B cell (primary cell): ENCODE results near the gene NUP35. TPM values are rescaled to one million over a fixed set of nuclear protein-coding genes. Genes with fewer than 3 reads are reported as not detected.
"Not testable (repeated sequence)": the region's sequence is repeated elsewhere in the genome, so short reads cannot be mapped to it uniquely, and the experiment has no call there.

Source experiments
- ATAC-seq: fragments of 200-7000 bp; cut with Tn5 transposase; one replicate; pipeline ENCODE4 v1.10.0; 2021; ENCODE audit warnings: low read depth, mild to moderate bottlenecking, moderate number of reproducible peaks, moderate library complexity
- CTCF ChIA-PET: fragments of 350-600 bp; sonication (Branson Sonifier 250); formaldehyde crosslinking; loops from one replicate; lab custom pipeline; 2021; ENCODE audit warnings: antibody characterized with exemption, inconsistent platforms; lab: Charles Lee
- POLR2A ChIA-PET: fragments of 350-600 bp; sonication (Branson Sonifier 250); formaldehyde crosslinking; loops from one replicate; lab custom pipeline; 2021; ENCODE audit warnings: antibody characterized with exemption; lab: Charles Lee
- DNase-seq: peaks from one replicate; pipeline ENCODE4 v3.0.0; 2013
- H2AFZ ChIP-seq: 2 replicates; pipeline ENCODE4 v1.6.1; 2012; ENCODE audit warnings: mild to moderate bottlenecking, low read depth, low read length; ENCODE audit not compliant: insufficient read depth, poor library complexity, severe bottlenecking
- H3K27ac ChIP-seq, 2 donors: 1 replicate in 1 of 2; 2 replicates in 1 of 2; pipeline ENCODE4 v1.5.1; 2012 to 2013; ENCODE audit warnings: low read length in 2 of 2, mild to moderate bottlenecking in 2 of 2, moderate library complexity in 1 of 2
- H3K27me3 ChIP-seq, 4 experiments: fragments of 200-600 bp in 1 of 4; sonication (generic) in 1 of 4; replicated peaks in 1 of 4; 1 replicate in 2 of 4; 2 replicates in 2 of 4; pipeline versions ENCODE4 v1.6.1 to v1.7.0; 2013 to 2016; ENCODE audit warnings: low read length in 3 of 4, mild to moderate bottlenecking in 2 of 4, mixed read lengths in 1 of 4, moderate library complexity in 1 of 4; ENCODE audit not compliant: insufficient read depth in 4 of 4, control insufficient read depth in 3 of 4; ENCODE audit errors: control extremely low read depth in 1 of 4
- H3K36me3 ChIP-seq, 2 experiments: replicated peaks in 1 of 2; 1 replicate in 1 of 2; 2 replicates in 1 of 2; pipeline versions ENCODE4 v1.6.1 to v1.7.1; 2013; ENCODE audit warnings: low read length in 1 of 2; ENCODE audit not compliant: insufficient read depth in 2 of 2, control insufficient read depth in 1 of 2; ENCODE audit errors: control extremely low read depth in 1 of 2, extremely low read depth in 1 of 2
- H3K4me1 ChIP-seq, 2 donors: fragments of 200-600 bp in 1 of 2; sonication (generic) in 1 of 2; 1 replicate in 1 of 2; 2 replicates in 1 of 2; pipeline versions ENCODE4 v1.5.1 to v1.6.1; 2013 to 2017; ENCODE audit warnings: low read length in 2 of 2; ENCODE audit not compliant: control insufficient read depth in 2 of 2, insufficient read depth in 2 of 2
- H3K4me2 ChIP-seq: replicated peaks from 2 replicates; pipeline ENCODE3; 2012; ENCODE audit warnings: mild to moderate bottlenecking, low read depth, low read length; ENCODE audit not compliant: poor library complexity, severe bottlenecking
- H3K4me3 ChIP-seq, 5 experiments: fragments of 200-600 bp in 1 of 5; sonication (generic) in 1 of 5; 1 replicate in 3 of 5; 2 replicates in 2 of 5; pipeline versions ENCODE4 v1.5.1 to v1.7.0; 2011 to 2016; ENCODE audit warnings: low read length in 4 of 5, mild to moderate bottlenecking in 4 of 5, low read depth in 2 of 5, control low read depth in 1 of 5, moderate library complexity in 1 of 5; ENCODE audit not compliant: insufficient read depth in 1 of 5; ENCODE audit errors: control extremely low read depth in 1 of 5, extremely low read depth in 1 of 5
- H3K79me2 ChIP-seq: fragments of 200-600 bp; sonication (generic); one replicate; pipeline ENCODE4 v1.6.0; 2016; ENCODE audit warnings: low read length; ENCODE audit not compliant: control insufficient read depth, insufficient read depth
- H3K9ac ChIP-seq: fragments of 200-600 bp; sonication (generic); 2 replicates; pipeline ENCODE4 v1.6.1; 2017; ENCODE audit warnings: mild to moderate bottlenecking, low read length, moderate library complexity
- H3K9me3 ChIP-seq, 3 donors: one replicate each; pipeline versions ENCODE4 v1.6.1 to v1.7.1; 2013; ENCODE audit warnings: low read length in 2 of 3; ENCODE audit not compliant: control insufficient read depth in 2 of 3, insufficient read depth in 1 of 3; ENCODE audit errors: control extremely low read depth in 1 of 3
- H4K20me1 ChIP-seq: 2 replicates; pipeline ENCODE4 v1.6.0; 2012; ENCODE audit warnings: mild to moderate bottlenecking, low read length; ENCODE audit not compliant: insufficient read depth, control insufficient read depth, poor library complexity, severe bottlenecking
- H3K27ac Mint-ChIP-seq: one replicate; pipeline ENCODE4 v1.8.0; 2021; ENCODE audit warnings: mixed read lengths
- H3K27me3 Mint-ChIP-seq: one replicate; pipeline ENCODE4 v1.8.0; 2021; ENCODE audit warnings: mixed read lengths
- H3K4me1 Mint-ChIP-seq: one replicate; pipeline ENCODE4 v1.8.0; 2021; ENCODE audit warnings: mixed read lengths
- H3K4me3 Mint-ChIP-seq: one replicate; pipeline ENCODE4 v1.8.0; 2021; ENCODE audit warnings: mixed read lengths
- H3K9me3 Mint-ChIP-seq: one replicate; pipeline ENCODE4 v1.8.0; 2022; ENCODE audit warnings: mixed read lengths; ENCODE audit not compliant: insufficient read depth
- EZH2 ChIP-seq: IDR thresholded peaks from 2 replicates; pipeline ENCODE4 v1.6.1; 2012; ENCODE audit warnings: borderline replicate concordance, low read depth, mild to moderate bottlenecking, moderate library complexity, low read length; ENCODE audit not compliant: insufficient read depth, poor library complexity, severe bottlenecking
- WGBS: methylation state at CpG from one replicate; pipeline ENCODE4 v1.1.5; 2013; ENCODE audit warnings: missing lambda C conversion rate; ENCODE audit not compliant: insufficient coverage; 5-methylcytosine and 5-hydroxymethylcytosine counted together
- intact Hi-C: fragments of 100-400 bp; cut with micrococcal nuclease; formaldehyde crosslinking; loops from one replicate; pipeline ENCODE4 v1.10.0; 2022
- polyA plus RNA-seq: library from polyadenylated mRNA; depleted of rRNA; stranded (reverse); fragments of >200 nt; gene quantifications from 2 replicates; pipeline ENCODE4 v1.2.3, GENCODE V29; 2012
- total RNA-seq, 2 donors: library from RNA; stranded (reverse); fragments of 120-200 nt in 1 of 2; gene quantifications; 1 replicate in 1 of 2; 2 replicates in 1 of 2; pipeline versions ENCODE4 v1.2.3 to v1.2.4, GENCODE V29; 2013 to 2022
- TF ChIP-seq, protein P1 (sequence below): fragments of 200-600 bp; IDR thresholded peaks from one replicate; pipeline ENCODE4 v1.8.0; 2022; ENCODE audit warnings: antibody characterized with exemption, mild to moderate bottlenecking

NUP35 gene
- total and polyA plus RNA-seq, 2 donors (not counting 1 experiment from before 2014, with no cell fraction given): 8.3 to 26.0 TPM

DNA sequence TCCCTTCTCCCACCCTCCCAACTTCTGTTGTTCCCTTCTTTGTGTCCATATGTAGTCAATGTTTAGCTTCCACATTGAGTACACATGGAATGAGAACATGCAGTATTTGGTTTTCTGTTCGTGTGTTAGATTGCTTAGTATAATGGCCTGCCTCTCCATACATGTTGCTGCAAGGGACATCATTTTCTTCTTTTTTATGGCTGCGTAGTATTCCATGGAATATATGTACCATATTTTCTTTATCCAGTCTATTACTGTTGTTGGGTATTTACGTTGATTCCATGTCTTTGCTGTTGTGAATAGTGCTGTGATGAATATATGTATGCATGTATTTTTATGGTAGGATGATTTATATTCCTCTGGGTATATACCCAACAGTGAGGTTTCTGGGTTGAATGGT, 42.0 kb downstream of the NUP35 start:
- Histone ChIP-seq H3K36me3 (peaks cover 4 to 16% of the 10 kb centered on the region in 2 experiments), H3K4me1 (no peaks in the 10 kb centered on the region), H3K4me2 (no peak overlapping the region), H4K20me1 (no peaks in the 10 kb centered on the region), H3K79me2 (no peaks in the 10 kb centered on the region), H3K9me3 (no peaks in the 10 kb centered on the region), H3K9ac (no peak overlapping the region), H3K27ac (no peak overlapping the region), H2AFZ (no peak overlapping the region), H3K4me3 (no peak overlapping the region), H3K27me3 (no peaks in the 10 kb centered on the region)
- ATAC-seq (no peak), DNase-seq (no peak)
- intact Hi-C loops: no loop called here
- Mint-ChIP-seq H3K27ac (no peak overlapping the region), H3K4me3 (no peak overlapping the region), H3K9me3 (peaks cover 7% of the 10 kb centered on the region), H3K27me3 (no peaks in the 10 kb centered on the region), H3K4me1 (no peaks in the 10 kb centered on the region)
- ChIA-PET CTCF (no interaction called here), POLR2A (no interaction called here)
- WGBS: no CpG with 5 or more reads among the region's 3 CpGs
- no peak for TF ChIP-seq EZH2
- TF ChIP-seq, protein P1, sequence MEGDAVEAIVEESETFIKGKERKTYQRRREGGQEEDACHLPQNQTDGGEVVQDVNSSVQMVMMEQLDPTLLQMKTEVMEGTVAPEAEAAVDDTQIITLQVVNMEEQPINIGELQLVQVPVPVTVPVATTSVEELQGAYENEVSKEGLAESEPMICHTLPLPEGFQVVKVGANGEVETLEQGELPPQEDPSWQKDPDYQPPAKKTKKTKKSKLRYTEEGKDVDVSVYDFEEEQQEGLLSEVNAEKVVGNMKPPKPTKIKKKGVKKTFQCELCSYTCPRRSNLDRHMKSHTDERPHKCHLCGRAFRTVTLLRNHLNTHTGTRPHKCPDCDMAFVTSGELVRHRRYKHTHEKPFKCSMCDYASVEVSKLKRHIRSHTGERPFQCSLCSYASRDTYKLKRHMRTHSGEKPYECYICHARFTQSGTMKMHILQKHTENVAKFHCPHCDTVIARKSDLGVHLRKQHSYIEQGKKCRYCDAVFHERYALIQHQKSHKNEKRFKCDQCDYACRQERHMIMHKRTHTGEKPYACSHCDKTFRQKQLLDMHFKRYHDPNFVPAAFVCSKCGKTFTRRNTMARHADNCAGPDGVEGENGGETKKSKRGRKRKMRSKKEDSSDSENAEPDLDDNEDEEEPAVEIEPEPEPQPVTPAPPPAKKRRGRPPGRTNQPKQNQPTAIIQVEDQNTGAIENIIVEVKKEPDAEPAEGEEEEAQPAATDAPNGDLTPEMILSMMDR: no peak

DNA sequence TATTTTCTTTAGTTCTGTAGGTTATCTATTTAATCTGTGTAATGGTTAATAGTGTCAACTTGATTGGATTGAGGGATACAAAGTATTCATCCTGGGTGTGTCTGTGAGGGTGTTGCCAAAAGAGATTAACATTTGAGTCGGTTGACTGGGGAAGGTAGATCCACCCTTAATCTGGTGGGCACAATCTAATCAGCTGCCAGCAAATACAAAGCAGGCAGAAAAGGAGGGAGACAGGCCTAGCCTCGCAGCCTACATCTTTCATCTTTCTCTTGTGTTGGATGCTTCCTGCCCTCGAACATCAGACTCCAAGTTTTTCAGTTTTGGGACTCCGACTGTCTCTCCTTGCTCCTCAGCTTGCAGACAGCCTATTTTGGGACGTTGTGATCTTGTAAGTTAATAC, 42.7 kb downstream of the NUP35 start:
- POLR2A ChIA-PET, H3K4me2 ChIP-seq, H3K79me2 ChIP-seq, H3K4me1 Mint-ChIP-seq, H3K27ac Mint-ChIP-seq, H3K27me3 Mint-ChIP-seq, H3K27me3 ChIP-seq, H3K4me3 ChIP-seq, H3K9me3 ChIP-seq, H3K9ac ChIP-seq, DNase-seq, H4K20me1 ChIP-seq, ATAC-seq, CTCF ChIA-PET, H3K4me1 ChIP-seq, H3K4me3 Mint-ChIP-seq, H3K9me3 Mint-ChIP-seq, H3K27ac ChIP-seq, intact Hi-C loops, H2AFZ ChIP-seq: not testable (repeated sequence)
- 100% methylated on average over 1 of the region's 5 CpGs for WGBS
- H3K36me3 ChIP-seq: peaks cover 2 to 11% of the 10 kb centered on the region in 2 experiments
